Astrocyte (in vitro differentiated cells and primary cell): ENCODE measurements around the gene SND1. TPM values are rescaled to one million over a fixed set of nuclear protein-coding genes. Genes with fewer than 3 reads are reported as not detected.

Experiments
- DNase-seq: peaks from one replicate; pipeline ENCODE4 v3.0.0-alpha.2; 2010; ENCODE audit warnings: low read depth
- FAIRE-seq: peaks from 2 replicates; lab custom pipeline; 2011; peaks lifted over from hg19 to GRCh38; lab: Jason Lieb, UNC
- H2AFZ ChIP-seq: 2 replicates; pipeline ENCODE4 v1.6.0; 2012; ENCODE audit warnings: low read depth, low read length, inconsistent platforms
- H3K27ac ChIP-seq: 2 replicates; pipeline ENCODE4 v1.5.1; 2011; ENCODE audit warnings: low read depth, low read length, inconsistent platforms
- H3K27me3 ChIP-seq: 2 replicates; pipeline ENCODE4 v1.6.0; 2011; ENCODE audit warnings: low read length, inconsistent platforms; ENCODE audit not compliant: insufficient read depth
- H3K36me3 ChIP-seq: 2 replicates; pipeline ENCODE4 v1.5.1; 2011; ENCODE audit warnings: low read length, inconsistent platforms; ENCODE audit not compliant: insufficient read depth
- H3K4me1 ChIP-seq: 2 replicates; pipeline ENCODE4 v1.5.1; 2011; ENCODE audit warnings: low read length, inconsistent platforms; ENCODE audit not compliant: insufficient read depth
- H3K4me2 ChIP-seq: 2 replicates; pipeline ENCODE4 v1.6.0; 2012; ENCODE audit warnings: low read length, inconsistent platforms
- H3K4me3 ChIP-seq: 2 replicates; pipeline ENCODE4 v1.5.1; 2011; ENCODE audit warnings: low read depth, mild to moderate bottlenecking, low read length, inconsistent platforms; ENCODE audit not compliant: insufficient read depth
- H3K79me2 ChIP-seq: 2 replicates; pipeline ENCODE4 v1.6.0; 2012; ENCODE audit warnings: mild to moderate bottlenecking, low read length, inconsistent platforms; ENCODE audit not compliant: insufficient read depth
- H3K9ac ChIP-seq: 2 replicates; pipeline ENCODE4 v1.6.0; 2012; ENCODE audit warnings: mild to moderate bottlenecking, low read length, inconsistent platforms
- H3K9me3 ChIP-seq: 2 replicates; pipeline ENCODE4 v1.5.1; 2012; ENCODE audit warnings: low read depth, mild to moderate bottlenecking, low read length, inconsistent platforms; ENCODE audit not compliant: insufficient read depth
- H4K20me1 ChIP-seq: 2 replicates; pipeline ENCODE4 v1.6.0; 2012; ENCODE audit warnings: low read length, inconsistent platforms; ENCODE audit not compliant: insufficient read depth
- H3K27ac Mint-ChIP-seq: one replicate; pipeline ENCODE4 v1.8.0; 2021; ENCODE audit warnings: mild to moderate bottlenecking, mixed read lengths; ENCODE audit not compliant: unreplicated experiment
- H3K27me3 Mint-ChIP-seq: one replicate; pipeline ENCODE4 v1.8.0; 2021; ENCODE audit warnings: low read depth, mixed read lengths; ENCODE audit not compliant: unreplicated experiment
- H3K36me3 Mint-ChIP-seq: one replicate; pipeline ENCODE4 v1.8.0; 2021; ENCODE audit warnings: low read depth, mixed read lengths; ENCODE audit not compliant: unreplicated experiment
- H3K4me1 Mint-ChIP-seq: one replicate; pipeline ENCODE4 v1.8.0; 2021; ENCODE audit warnings: low read depth, mixed read lengths; ENCODE audit not compliant: unreplicated experiment
- H3K4me3 Mint-ChIP-seq: one replicate; pipeline ENCODE4 v1.8.0; 2021; ENCODE audit warnings: mild to moderate bottlenecking, moderate library complexity, mixed read lengths; ENCODE audit not compliant: unreplicated experiment
- H3K9me3 Mint-ChIP-seq: one replicate; pipeline ENCODE4 v1.8.0; 2021; ENCODE audit warnings: mild to moderate bottlenecking, mixed read lengths; ENCODE audit not compliant: unreplicated experiment
- CTCF ChIP-seq: IDR thresholded peaks from 2 replicates; pipeline ENCODE4 v1.5.1; 2011; ENCODE audit warnings: low read depth, mild to moderate bottlenecking, inconsistent platforms, low read length, moderate library complexity; ENCODE audit not compliant: insufficient read depth
- EZH2 ChIP-seq: IDR thresholded peaks from 2 replicates; pipeline ENCODE4 v1.6.1; 2012; ENCODE audit warnings: mild to moderate bottlenecking, low read length, inconsistent platforms; ENCODE audit not compliant: insufficient read depth
- total RNA-seq: library from RNA; stranded (reverse); gene quantifications from 2 replicates; pipeline ENCODE4 v1.2.1, GENCODE V29; 2021

SND1 gene
- total RNA-seq, 1 donor from 2014 or later = 267 TPM

- Histone ChIP-seq H3K9ac (no peak overlapping the region), H3K27ac (no peak overlapping the region), H3K4me2 (no peak overlapping the region), H4K20me1 (peaks cover 90% of the 10 kb centered on the region), H3K9me3 (no peaks in the 10 kb centered on the region), H3K27me3 (no peaks in the 10 kb centered on the region), H3K36me3 (peaks cover 19% of the 10 kb centered on the region), H3K79me2 (peaks cover 66% of the 10 kb centered on the region), H2AFZ (no peak overlapping the region), H3K4me3 (no peak overlapping the region), H3K4me1 (no peaks in the 10 kb centered on the region)
- TF ChIP-seq CTCF (no peak), EZH2 (no peak)
- Mint-ChIP-seq H3K4me1 (peaks cover 13% of the 10 kb centered on the region), H3K27ac (no peak overlapping the region), H3K4me3 (no peak overlapping the region), H3K9me3 (no peaks in the 10 kb centered on the region), H3K27me3 (no peaks in the 10 kb centered on the region), H3K36me3 (peaks cover 25% of the 10 kb centered on the region)
- DNase-seq (peak; percentile 14), FAIRE-seq (no peak)
Measured at GRCh38 chr7:127733986-127734385, 82.0 kb downstream of the SND1 start.

- H3K9ac ChIP-seq = no peak overlapping the region
- no peaks in the 10 kb centered on the region for H3K4me1 ChIP-seq
- peaks cover 15% of the 10 kb centered on the region for H3K36me3 ChIP-seq
- H3K27me3 ChIP-seq = no peaks in the 10 kb centered on the region
- H2AFZ ChIP-seq = no peak overlapping the region
- H3K4me3 ChIP-seq = no peak overlapping the region
- H4K20me1 ChIP-seq = peaks cover 91% of the 10 kb centered on the region
- no peak overlapping the region for H3K27ac ChIP-seq
- no peak overlapping the region for H3K4me2 ChIP-seq
- TF ChIP-seq EZH2 = no peak
- no peak for TF ChIP-seq CTCF
- no peak overlapping the region for H3K4me3 Mint-ChIP-seq
- peaks cover 71% of the 10 kb centered on the region for H3K79me2 ChIP-seq
- no peaks in the 10 kb centered on the region for H3K9me3 Mint-ChIP-seq
- no peaks in the 10 kb centered on the region for H3K27me3 Mint-ChIP-seq
- FAIRE-seq (no peak), DNase-seq (no peak)
- peaks cover 20% of the 10 kb centered on the region for H3K36me3 Mint-ChIP-seq
- H3K4me1 Mint-ChIP-seq = peaks cover 10% of the 10 kb centered on the region
- H3K9me3 ChIP-seq = no peaks in the 10 kb centered on the region
- H3K27ac Mint-ChIP-seq = no peak overlapping the region
Measured at GRCh38 chr7:127736511-127736910, 84.5 kb downstream of the SND1 start.

GRCh38 chr7:127738859-127739258 lies 86.9 kb downstream of the SND1 start:
- Mint-ChIP-seq H3K4me3 (no peak overlapping the region), H3K36me3 (peaks cover 21% of the 10 kb centered on the region), H3K9me3 (no peaks in the 10 kb centered on the region), H3K4me1 (peaks cover 8% of the 10 kb centered on the region), H3K27me3 (no peaks in the 10 kb centered on the region), H3K27ac (no peak overlapping the region)
- H3K4me2 ChIP-seq = no peak overlapping the region
- H3K9me3 ChIP-seq = no peaks in the 10 kb centered on the region
- no peak overlapping the region for H3K9ac ChIP-seq
- H3K4me1 ChIP-seq = no peaks in the 10 kb centered on the region
- FAIRE-seq = no peak
- H3K27ac ChIP-seq = no peak overlapping the region
- H3K36me3 ChIP-seq = peaks cover 7% of the 10 kb centered on the region
- no peak overlapping the region for H2AFZ ChIP-seq
- TF ChIP-seq CTCF = no peak
- no peak for TF ChIP-seq EZH2
- no peak overlapping the region for H3K4me3 ChIP-seq
- no peak for DNase-seq
- H3K79me2 ChIP-seq = peaks cover 76% of the 10 kb centered on the region
- peaks cover 92% of the 10 kb centered on the region for H4K20me1 ChIP-seq
- H3K27me3 ChIP-seq = no peaks in the 10 kb centered on the region
